PFSK-1 (cell line): ENCODE data around the gene PSMA6.

ENCODE experiments used
- FOXP2 ChIP-seq: optimal IDR thresholded peaks from 2 replicates; pipeline ENCODE3; 2011; ENCODE audit warnings: borderline replicate concordance, control low read depth, inconsistent platforms; ENCODE audit not compliant: insufficient read depth; ENCODE audit errors: extremely low read length, extremely low read depth
- POLR2AphosphoS5 ChIP-seq: IDR thresholded peaks from 2 replicates; pipeline ENCODE4 v1.6.1; 2012; ENCODE audit warnings: low read depth, mild to moderate bottlenecking, control low read depth, low read length, moderate library complexity
- SIN3A ChIP-seq: IDR thresholded peaks from 2 replicates; pipeline ENCODE4 v1.6.1; 2012; ENCODE audit warnings: mild to moderate bottlenecking, low read length, moderate library complexity, borderline replicate concordance; ENCODE audit not compliant: insufficient read depth
- TAF1 ChIP-seq: IDR thresholded peaks from 2 replicates; pipeline ENCODE4 v1.6.1; 2012; ENCODE audit warnings: low read length, control low read depth, borderline replicate concordance; ENCODE audit not compliant: insufficient read depth
- TF ChIP-seq, protein P1 (sequence below), 2 experiments: IDR thresholded peaks; 2 replicates each; pipeline versions ENCODE4 v1.6.1 to v1.8.0; 2011 to 2012; ENCODE audit warnings: low read depth in 2 of 2, low read length in 2 of 2, control low read depth in 1 of 2, inconsistent platforms in 1 of 2, mild to moderate bottlenecking in 1 of 2, moderate library complexity in 1 of 2; ENCODE audit not compliant: insufficient read depth in 1 of 2

Gene PSMA6

GRCh38 chr14:35341454-35341750 lies 49.2 kb downstream of the PSMA6 start:
- TF ChIP-seq SIN3A (no peak), POLR2AphosphoS5 (no peak), FOXP2 (no peak), TAF1 (no peak)
- TF ChIP-seq, protein P1, sequence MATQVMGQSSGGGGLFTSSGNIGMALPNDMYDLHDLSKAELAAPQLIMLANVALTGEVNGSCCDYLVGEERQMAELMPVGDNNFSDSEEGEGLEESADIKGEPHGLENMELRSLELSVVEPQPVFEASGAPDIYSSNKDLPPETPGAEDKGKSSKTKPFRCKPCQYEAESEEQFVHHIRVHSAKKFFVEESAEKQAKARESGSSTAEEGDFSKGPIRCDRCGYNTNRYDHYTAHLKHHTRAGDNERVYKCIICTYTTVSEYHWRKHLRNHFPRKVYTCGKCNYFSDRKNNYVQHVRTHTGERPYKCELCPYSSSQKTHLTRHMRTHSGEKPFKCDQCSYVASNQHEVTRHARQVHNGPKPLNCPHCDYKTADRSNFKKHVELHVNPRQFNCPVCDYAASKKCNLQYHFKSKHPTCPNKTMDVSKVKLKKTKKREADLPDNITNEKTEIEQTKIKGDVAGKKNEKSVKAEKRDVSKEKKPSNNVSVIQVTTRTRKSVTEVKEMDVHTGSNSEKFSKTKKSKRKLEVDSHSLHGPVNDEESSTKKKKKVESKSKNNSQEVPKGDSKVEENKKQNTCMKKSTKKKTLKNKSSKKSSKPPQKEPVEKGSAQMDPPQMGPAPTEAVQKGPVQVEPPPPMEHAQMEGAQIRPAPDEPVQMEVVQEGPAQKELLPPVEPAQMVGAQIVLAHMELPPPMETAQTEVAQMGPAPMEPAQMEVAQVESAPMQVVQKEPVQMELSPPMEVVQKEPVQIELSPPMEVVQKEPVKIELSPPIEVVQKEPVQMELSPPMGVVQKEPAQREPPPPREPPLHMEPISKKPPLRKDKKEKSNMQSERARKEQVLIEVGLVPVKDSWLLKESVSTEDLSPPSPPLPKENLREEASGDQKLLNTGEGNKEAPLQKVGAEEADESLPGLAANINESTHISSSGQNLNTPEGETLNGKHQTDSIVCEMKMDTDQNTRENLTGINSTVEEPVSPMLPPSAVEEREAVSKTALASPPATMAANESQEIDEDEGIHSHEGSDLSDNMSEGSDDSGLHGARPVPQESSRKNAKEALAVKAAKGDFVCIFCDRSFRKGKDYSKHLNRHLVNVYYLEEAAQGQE (IDR thresholded peaks at IDR 0.05; ENCODE audit: insufficient read depth in 1 of 2, low read depth in 2 of 2, low read length in 2 of 2): no peak

DNA sequence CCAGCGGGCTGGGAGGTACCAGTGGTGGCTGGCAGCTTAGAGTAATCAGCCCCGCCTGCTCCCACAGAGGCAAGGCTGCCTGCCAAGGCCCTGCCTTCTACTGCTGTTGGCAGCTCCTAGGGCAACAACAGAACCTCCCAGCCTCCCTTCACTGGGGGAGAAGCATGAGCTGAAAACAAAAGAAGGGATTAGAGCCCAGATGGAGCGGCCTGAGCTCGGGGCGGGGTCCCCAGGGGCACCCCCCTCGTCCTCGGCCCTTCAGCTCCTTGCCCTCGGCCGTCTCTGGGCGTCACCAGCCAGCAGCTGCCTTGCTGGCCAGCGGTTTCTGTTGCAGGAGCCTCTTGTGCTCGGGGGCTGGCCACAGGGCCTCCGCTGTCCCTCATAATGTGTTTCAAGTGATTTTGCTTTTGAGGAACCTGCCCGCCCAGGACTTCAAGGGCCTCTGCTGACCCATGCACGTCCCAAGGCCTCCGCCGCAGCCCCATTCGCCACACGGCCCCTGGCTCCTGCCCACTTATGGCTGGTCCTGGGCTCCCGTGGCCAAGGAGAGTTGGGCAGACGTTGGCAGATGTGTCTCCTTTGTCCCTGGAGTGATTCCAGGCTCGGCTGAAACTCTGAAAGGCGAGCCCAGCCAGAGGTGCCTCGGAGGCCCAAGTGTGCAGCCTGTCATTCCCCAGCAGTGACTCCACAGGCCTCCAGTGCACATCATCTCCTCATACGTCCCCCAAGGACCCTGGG lies 49.7 kb downstream of the PSMA6 start:
- no peak for TF ChIP-seq POLR2AphosphoS5
- TF ChIP-seq SIN3A: no peak
- TF ChIP-seq FOXP2: no peak
- TF ChIP-seq TAF1: no peak
- TF ChIP-seq, protein P1 (IDR thresholded peaks at IDR 0.05; ENCODE audit: insufficient read depth in 1 of 2, low read depth in 2 of 2, low read length in 2 of 2): no peak

- no peak for TF ChIP-seq FOXP2
- TF ChIP-seq SIN3A: no peak
- TF ChIP-seq POLR2AphosphoS5: no peak
- no peak for TF ChIP-seq TAF1
- TF ChIP-seq, protein P1 (IDR thresholded peaks at IDR 0.05; ENCODE audit: insufficient read depth in 1 of 2, low read depth in 2 of 2, low read length in 2 of 2): no peak
These were observed 50.4 kb downstream of the PSMA6 start for GRCh38 chr14:35342489-35343010.

GRCh38 chr14:35343702-35344101 lies 51.5 kb downstream of the PSMA6 start:
- no peak for TF ChIP-seq FOXP2
- TF ChIP-seq TAF1: no peak

- no peak for TF ChIP-seq SIN3A
- TF ChIP-seq FOXP2: no peak
- TF ChIP-seq POLR2AphosphoS5: no peak
These were observed 52.1 kb downstream of the PSMA6 start for GRCh38 chr14:35344107-35344807.

DNA sequence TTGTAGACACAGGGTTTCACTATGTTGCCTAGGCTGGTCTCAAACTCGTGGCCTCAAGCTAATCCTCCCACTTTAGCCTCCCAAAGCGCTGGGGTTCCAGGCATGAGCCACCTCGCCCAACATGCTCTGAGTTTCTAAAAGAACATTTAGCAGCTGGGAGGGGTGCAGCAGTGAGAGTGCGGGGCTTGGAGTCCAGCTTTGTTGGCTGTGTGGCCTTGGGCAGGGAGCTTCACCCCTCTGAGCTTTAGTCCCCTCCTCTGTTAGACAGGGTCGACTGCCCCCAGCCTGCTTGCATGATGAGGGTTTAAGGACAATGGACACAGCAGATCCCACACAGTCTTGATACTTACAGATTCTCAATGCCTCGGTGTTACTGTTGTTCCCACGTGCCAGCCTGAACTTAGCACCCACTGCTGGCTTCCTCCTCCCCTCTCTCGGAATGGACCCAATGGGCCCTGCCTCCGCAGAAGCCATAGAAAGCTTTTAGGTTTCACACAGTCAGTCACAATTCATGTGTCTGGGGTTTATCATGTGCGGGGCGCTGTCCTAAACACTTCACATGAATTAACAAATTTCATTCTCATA lies 54.6 kb downstream of the PSMA6 start:
- TF ChIP-seq SIN3A: no peak
- no peak for TF ChIP-seq FOXP2
